Embryonic facial prominence (tissue), 1 donor: ENCODE results near the gene FBXO47.
"Not testable (repeated sequence)": the region's sequence is repeated elsewhere in the genome, so short reads cannot be mapped to it uniquely, and the experiment has no call there.

Source experiments
- DNase-seq: peaks from one replicate; pipeline ENCODE4 v3.0.0-alpha.2; 2016; ENCODE audit errors: extremely low spot score

Gene FBXO47

DNA sequence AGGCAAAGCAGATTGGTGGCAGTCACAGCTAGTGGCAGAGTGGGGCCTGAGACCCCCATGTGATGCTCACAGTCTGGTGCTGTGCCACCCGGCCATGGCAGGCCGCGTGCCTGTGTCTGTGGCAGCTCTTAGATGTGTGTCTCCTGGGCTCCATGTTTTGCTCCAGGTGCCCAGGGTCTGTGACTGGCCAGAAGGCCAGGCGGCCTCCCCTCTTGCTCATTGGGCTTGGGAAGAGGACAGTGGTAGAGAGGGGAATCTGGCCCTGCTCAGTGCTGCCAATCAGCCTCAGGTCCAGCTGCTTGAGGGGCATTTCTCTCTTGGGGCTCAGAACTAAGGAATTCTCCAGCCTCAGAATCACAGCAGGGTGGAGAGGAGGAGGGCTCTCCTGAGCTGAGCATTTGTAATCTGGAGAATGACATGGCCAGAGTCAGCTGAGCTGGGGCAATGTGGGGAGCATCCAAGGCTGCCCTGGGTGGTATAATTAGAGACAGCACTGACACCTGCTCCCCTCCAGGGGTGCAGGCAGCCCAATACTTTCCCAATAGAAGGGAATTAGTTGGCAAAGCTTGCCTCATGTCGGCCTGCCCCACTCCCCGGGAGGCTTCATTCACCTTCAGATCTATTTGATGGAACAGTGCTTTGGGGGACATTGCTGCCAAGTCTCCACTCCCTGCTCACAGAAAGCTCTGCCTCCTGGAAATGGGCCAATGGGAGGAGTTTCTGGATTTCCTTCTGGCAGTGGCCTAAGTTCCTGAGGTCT lies 44.5 kb downstream of the FBXO47 start:
- DNase-seq, result peak; percentile 34

DNA sequence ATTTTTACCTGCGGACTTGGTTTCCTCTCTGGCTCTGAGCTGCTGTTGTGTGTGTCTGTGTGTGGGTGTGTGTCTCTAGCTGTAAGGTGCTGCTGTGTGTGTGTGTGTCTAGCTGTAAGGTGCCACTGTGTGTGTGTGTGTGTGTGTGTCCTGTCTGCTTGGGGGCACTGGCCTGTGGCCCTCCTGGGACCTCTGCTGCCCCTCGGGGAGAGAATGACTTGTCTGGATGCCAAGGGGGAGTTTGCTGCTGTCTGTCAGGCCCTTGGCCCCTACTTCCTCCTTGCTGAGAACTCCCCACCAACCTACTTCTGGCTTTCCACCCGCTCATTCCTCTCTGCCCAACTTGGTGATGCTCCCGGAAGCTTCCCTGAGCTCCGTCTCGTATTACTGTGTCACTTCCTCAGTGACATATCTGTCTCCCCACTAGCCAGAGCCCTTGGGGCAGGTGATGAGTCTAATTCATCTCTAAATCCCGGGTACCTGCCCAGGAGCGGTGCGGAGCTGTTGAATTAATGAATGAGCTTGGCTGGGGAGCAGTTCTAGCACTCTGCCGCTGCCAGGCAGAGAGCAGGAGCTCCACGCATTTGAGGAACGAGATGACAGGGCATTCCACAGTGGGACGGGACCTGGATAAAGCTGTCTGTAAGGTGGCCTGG lies 45.3 kb downstream of the FBXO47 start:
- no peak for DNase-seq

DNA sequence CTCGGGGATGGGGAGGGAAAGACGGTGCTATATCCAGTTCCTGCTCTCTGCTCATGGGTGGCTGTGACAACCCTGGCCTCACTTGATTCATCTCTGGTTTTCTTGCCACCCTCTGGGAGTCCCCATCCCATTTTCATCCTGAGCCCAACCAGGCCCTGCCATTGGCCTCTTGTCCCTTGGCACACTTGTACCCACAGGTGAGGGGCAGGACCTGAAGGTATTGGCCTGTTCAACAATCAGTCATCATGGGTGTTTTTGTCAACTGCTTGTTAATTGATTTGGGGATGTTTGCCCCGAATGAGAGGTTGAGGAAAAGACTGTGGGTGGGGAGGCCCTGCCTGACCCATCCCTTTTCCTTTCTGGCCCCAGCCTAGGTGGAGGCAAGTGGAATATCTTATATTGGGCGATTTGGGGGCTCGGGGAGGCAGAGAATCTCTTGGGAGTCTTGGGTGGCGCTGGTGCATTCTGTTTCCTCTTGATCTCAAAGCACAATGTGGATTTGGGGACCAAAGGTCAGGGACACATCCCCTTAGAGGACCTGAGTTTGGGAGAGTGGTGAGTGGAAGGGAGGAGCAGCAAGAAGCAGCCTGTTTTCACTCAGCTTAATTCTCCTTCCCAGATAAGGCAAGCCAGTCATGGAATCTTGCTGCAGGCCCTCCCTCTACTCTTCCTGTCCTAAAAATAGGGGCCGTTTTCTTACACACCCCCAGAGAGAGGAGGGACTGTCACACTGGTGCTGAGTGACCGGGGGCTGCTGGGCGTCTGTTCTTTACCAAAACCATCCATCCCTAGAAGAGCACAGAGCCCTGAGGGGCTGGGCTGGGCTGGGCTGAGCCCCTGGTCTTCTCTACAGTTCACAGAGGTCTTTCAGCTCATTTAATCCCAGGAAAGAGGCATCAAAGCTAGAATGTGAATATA lies 46.6 kb downstream of the FBXO47 start:
- DNase-seq, result no peak

DNA sequence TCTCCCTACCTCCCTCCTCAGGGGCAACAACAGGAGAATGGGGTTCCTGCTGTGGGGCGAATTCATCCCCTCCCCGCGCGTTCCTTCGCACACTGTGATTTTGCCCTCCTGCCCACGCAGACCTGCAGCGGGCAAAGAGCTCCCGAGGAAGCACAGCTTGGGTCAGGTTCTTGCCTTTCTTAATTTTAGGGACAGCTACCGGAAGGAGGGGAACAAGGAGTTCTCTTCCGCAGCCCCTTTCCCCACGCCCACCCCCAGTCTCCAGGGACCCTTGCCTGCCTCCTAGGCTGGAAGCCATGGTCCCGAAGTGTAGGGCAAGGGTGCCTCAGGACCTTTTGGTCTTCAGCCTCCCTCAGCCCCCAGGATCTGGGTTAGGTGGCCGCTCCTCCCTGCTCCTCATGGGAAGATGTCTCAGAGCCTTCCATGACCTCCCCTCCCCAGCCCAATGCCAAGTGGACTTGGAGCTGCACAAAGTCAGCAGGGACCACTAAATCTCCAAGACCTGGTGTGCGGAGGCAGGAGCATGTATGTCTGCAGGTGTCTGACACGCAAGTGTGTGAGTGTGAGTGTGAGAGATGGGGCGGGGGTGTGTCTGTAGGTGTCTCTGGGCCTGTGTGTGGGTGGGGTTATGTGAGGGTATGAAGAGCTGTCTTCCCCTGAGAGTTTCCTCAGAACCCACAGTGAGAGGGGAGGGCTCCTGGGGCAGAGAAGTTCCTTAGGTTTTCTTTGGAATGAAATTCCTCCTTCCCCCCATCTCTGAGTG lies 47.7 kb downstream of the FBXO47 start:
- no peak for DNase-seq

DNA sequence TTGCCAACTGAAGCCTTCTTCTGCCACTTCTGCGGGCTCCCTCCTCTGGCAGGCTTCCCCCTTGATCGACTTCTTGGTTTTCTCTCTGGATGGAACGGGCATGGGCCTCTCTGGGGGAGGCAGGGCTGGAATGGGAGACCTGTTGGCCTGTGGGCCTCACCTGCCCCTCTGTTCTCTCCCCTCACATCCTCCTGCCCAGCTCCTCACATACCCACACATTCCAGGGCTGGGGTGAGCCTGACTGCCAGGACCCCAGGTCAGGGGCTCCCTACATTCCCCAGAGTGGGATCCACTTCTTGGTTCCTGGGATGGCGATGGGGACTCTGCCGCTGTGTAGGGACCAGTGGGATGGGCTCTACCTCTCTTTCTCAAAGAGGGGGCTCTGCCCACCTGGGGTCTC lies 48.3 kb downstream of the FBXO47 start:
- DNase-seq, result no peak

DNA sequence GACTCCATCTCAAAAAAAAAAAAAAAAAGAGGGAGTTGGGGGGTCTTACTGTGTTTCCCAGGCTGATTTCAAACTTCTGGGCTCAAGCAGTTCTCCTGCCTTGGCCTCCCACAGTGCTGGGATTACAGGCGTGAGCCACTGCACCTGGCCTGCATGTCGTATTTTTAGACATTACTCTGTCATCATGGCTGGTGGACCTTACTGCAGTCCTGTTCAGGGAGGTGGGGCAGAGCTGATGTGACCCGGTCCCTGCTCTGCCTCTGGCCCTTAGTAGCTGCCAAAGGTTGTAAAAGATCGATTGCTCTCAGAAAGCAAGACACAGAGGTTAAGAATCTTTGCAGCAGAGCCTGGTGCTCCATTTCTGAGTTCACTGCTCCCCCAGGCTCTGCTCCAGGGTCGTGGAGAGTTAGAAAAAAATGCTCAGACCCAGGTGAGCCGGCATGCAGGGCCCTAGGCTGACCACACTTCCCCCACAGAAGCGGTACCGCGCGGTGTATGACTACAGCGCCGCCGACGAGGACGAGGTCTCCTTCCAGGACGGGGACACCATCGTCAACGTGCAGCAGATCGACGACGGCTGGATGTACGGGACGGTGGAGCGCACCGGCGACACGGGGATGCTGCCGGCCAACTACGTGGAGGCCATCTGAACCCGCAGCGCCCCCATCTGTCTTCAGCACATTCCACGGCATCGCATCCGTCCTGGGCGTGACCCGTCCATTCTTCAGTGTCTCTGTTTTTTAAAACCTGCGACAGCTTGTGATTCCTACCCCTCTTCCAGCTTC lies 48.9 kb downstream of the FBXO47 start:
- no peak for DNase-seq

DNA sequence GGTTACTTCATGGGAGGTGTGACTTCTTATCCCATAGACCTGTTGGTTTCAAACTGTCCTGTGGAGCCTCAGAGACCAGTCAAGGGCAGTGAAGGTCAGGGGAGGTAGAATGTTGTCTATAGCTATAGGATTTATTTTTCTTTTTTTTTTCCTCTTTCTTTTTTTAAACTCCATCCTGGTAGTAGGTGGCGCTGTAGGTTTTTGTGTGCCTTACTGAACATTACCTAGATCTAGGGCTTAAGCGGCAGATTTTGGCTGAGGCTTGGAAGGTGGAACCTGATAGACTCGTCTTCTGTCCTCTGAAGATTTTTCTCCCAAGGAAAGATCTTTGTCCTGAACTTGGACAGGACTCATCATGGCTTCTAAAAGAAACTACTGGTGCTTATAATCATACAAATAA lies 49.9 kb downstream of the FBXO47 start:
- no peak for DNase-seq

DNA sequence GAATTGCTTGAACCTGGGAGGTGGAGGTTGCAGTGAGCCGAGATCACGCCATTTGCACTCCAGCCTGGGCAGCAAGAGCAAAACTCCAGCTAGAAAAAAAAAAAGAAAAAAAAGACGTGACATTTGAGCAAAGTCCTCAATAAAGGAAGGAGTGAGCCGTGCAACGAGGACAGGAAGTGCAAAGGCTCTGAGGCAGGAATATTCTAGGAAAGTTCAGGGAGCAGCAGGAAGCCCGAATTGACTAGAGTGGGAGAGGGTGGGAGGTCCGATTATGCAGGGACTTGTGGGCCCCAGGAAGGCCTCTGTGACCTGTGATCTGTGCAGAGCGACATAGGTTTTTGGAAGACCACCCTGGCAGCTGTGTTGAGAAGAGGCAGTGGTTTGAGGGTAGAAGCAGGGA lies 50.4 kb downstream of the FBXO47 start:
- no peak for DNase-seq

DNA sequence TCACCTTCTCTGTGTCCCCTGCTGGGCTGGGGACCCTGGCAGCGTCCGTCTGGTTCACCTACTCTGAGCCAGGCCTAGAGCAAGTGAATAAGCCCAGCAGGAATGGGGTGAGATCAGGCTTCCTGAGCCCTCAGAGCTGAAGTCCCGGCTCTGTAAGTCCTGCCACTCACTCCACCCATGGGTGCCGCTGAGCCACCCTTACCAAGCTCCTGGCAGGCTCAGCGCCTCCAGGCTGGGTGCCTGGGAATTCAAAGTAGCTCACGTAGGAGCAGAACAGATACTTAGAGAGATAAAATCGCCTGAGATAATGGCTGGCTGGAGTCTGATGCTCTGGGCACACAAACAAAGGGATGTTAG lies 51.6 kb downstream of the FBXO47 start:
- no peak for DNase-seq

DNA sequence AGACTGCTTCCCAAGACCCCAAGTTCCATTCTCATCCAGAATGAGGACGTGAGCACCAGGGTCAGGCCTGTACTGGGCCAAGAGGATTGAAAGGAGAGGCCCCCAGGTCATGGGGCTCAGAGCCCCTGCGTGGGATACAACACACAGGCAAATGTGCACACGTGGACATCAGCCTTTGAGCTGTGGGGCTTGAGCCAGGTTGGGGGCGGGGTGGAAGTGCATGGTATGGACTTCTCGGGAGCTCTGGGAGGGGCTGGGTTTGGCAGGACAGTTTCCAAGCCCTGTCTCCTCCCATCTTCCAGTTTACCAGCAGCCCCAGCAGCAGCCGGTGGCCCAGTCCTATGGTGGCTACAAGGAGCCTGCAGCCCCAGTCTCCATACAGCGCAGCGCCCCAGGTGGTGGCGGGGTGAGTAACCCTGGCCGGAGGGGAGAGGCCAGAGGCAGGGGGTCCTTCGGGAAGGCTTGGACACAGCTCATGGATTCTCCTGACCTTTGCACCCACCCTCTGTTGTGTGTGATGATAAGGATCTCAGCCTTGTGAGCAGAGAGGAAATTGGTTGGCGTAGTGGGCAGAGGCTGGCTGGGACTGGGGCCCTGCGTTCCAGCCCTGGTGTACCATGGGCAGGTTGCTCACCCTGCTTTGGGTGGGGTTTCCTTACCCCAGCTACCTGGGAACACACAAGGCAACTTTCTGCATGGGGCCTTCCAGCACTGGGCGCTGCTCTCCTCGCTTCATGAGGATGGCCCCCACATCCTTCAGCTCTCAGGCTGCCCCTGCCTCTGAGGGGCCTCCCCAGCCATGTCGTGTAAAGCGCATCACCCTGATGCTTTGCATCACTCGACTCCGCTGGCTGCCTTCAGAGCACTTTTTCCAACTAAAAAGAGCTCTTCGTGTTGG lies 52.2 kb downstream of the FBXO47 start:
- DNase-seq, result no peak

DNA sequence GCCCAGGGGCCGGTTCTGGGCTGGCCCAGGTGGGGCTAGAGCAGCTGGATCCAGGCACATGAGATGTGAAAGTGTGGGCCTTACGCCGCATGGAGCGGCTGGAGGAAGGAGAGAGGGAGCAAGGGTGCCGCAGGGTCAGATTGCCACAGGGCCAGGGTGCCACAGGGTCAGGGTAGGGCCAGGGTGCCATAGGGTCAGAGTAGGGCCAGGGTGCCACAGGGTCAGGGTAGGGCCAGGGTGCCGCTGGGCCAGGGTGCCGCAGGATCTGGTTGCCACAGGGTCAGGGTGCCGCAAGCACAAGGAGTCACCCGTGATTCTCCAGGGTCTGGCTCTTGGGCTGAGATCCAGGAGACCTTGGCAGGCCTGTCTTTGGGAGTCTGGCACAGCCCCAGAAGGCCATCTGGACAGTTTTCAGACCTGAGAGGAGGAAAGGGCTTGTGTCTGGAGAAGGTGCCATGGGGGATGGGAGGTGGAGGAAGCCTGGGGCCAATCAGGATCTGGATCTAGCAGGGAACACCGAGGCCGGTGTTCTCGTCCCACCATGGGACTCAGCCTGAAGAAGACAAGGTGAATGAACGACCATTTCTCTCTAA lies 54.9 kb downstream of the FBXO47 start:
- DNase-seq, result no peak

DNA sequence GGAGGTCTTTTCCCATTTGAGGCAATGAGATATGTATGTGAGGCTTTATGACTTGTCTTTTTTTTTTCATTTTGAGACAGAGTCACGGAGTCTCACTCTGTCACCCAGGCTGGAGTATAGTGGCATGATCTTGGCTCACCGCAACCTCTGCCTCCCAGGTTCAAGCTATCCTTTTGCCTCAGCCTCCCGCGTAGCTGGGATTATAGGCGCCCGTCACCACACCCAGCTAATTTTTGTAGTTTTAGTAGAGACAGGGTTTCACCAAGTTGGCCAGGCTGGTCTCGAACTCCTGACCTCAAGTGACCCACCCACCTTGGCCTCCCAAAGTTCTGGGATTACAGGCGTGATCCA lies 55.5 kb downstream of the FBXO47 start:
- not testable (repeated sequence) for DNase-seq

DNA sequence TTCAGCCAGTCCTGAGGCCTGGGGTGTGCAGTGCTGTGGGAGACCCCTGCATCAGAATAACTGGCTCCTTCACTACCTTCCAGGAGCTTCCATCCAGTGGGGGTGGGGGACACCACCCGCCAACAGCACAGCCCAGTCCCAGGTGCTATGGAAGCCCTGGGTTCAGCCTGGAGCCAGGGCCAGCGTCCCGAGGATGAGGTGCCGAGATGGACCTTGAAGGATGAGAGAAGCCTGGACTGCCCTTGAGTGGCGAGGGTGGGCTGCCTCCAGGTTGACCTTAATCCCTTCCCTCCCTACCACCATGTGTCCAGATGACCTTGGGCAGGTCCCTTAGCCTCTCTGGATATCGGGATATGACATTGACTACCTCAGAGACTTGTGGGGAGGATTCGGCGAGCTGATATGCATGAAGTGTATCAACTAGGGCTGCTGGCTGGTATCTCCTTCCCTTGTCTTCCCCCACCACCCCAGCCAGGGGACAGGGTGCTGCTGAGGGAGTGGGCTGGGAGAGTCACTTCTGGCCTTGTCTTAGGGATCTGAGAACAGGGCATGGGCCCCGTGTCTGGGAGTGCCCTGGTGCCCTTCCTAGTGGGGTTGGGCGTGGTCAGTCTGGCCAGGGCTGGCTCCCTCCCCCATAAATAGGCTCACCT lies 56.0 kb downstream of the FBXO47 start:
- DNase-seq, result no peak

DNA sequence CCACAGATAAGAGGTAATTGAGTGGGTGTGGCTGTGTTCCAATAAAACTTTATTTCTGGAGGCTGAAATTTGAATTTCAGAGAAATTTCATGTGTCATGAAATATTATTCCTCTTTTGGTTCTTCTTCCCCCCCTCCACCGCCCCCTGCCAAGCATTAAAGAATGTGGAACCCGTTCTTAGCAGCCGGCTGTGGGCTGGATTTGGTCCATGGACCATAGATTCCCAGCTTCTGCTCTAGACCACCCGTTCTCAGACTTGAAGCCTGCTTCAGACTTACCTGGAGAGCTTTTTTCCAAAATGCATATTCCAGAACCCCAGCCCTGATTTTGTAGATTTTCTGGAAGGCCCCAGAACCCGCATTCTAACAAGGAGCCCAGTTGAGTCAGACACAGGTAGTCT lies 56.9 kb downstream of the FBXO47 start:
- DNase-seq, result no peak

DNA sequence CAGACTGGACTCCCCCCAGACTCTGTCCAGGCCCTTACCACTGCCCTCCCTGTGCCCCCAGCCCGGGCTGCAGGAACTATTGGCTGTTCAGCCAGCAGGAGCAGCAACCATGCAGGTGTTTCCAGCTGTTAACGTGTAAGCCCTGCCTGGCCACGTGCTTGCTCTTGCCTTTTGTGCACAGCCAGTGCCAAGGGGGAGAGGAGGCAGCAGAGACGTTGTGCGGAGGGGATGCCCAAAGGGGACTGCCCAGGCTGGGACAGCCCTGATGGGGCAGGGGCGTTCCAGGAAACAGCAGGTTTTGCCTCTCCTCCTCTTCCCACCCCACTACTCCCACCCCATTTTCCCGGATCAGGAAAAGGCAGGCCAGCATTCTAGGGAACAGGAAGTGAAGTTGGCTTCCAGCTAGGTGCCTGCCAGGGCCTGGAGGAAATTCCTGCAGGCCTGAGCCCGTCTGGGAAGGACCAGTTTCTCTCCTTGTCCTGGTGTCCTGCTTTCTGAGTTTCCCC lies 58.5 kb downstream of the FBXO47 start:
- no peak for DNase-seq

DNA sequence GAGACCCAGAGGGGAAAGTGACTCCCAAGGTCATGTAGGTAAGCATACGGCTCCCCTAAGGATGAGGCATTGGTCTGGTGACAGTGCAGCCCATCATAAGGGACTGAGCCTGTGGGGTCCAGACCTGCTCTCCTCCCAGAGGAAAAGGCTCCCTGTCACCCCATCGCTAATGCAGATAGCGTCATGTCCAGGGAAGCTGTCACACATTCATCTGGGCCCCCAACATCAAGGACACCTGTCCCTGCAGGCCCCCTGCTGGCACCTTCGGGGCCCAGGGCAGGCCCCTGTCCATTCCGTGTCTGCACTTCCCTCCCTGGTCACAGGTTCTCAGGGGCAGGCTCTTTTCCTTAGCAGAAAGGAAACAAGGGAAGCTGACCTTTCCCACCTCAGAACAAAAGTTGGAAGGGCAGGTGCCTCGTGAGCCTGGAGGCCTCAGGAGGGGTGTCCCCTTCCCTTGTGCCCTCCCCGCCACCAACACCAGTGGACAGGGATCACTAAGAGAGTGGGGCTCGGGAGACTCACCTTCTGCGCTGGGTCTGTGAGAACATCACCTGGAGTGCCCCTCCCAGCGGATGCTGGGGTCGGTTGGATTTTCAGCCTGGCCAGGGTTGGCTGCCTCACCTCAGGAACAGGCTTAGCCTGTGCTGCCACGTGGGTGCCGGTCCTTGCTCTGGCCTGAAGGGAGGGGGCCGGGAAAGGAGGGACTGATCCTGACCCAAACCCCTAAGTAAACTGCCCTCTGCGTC lies 59.1 kb downstream of the FBXO47 start:
- DNase-seq, result no peak

DNA sequence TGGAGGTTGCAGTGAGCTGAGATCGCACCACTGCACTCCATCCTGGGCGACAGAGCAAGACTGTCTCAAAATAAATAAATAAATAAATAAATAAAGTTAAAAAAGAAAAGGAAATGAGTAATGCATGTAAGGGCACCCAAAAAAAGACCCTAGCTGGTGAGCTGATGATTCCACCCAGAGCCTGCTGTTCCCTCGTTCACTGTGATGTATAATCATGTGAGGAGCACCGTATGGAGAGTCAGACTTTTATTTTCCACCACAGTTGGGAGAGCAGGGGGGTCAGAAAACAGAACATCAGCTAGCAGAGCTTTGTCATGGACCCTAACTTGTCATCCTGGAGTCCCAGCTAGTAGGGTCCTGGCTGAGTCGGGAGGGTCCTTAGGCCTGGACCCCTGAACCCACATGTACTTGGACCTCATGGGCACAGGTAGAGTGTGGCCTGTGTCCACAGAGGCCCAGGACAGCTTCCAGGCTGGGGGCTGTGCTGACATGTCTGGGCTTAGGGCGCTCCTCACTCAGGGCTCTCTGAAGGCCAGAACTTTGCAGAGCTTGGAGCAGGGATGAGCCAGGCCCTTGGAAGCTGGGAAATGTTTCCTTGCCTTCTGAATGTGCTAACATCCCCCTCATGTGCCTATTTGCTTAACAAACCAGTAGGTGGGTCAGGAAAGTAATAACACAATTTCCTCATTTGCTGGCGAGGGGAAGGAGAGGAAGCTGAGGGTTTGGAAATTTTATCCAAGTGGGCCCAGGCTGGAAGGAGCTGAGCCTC lies 60.6 kb downstream of the FBXO47 start:
- DNase-seq, result no peak

DNA sequence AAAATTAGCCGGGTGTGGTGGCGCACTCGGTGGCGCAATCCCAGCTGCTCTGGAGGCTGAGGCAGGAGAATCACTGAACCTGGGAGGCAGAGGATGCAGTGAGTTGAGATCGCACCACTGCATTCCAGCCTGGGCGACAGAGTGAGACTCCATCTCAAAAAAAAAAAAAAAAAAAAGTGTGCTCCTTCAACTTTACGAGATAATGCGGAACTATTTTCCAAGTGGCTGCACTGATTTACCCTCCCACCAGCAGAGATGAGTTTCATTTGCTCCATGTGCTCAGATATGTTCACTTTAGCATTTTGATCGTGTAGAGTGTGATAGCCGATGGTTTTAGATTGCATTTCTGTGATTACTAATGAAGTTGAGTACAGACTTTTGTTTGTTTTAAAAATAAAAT lies 61.8 kb downstream of the FBXO47 start:
- no peak for DNase-seq
